Ovary (tissue), 9 donors: Measurements from ENCODE around the gene C2CD4A. TPM values are rescaled to one million over a fixed set of nuclear protein-coding genes. Genes with fewer than 3 reads are reported as not detected.

Source experiments
- DNase-seq, 5 donors: peaks; one replicate each; pipeline ENCODE4 v3.0.0-alpha.2; 2019 to 2020
- H3K27ac ChIP-seq, 2 donors: fragments of 200-600 bp; one replicate each; pipeline versions ENCODE4 v1.5.1 to v1.8.0; 2019 to 2022
- H3K27me3 ChIP-seq: fragments of 200-600 bp; one replicate; pipeline ENCODE4 v1.8.0; 2022
- H3K36me3 ChIP-seq: fragments of 200-600 bp; sonication (generic); one replicate; pipeline ENCODE4 v1.5.1; 2019
- H3K4me1 ChIP-seq: one replicate; pipeline ENCODE4 v1.8.1; 2013; ENCODE audit warnings: mild to moderate bottlenecking, moderate library complexity; ENCODE audit not compliant: insufficient read depth
- H3K4me3 ChIP-seq: fragments of 200-600 bp; sonication (generic); one replicate; pipeline ENCODE4 v1.5.1; 2017
- H3K9me3 ChIP-seq, 2 donors: fragments of 200-600 bp in 1 of 2; sonication (generic) in 1 of 2; one replicate each; pipeline versions ENCODE4 v1.5.1 to v1.8.1; 2013 to 2019; ENCODE audit warnings: mild to moderate bottlenecking in 1 of 2, moderate library complexity in 1 of 2
- CTCF ChIP-seq, 3 donors: fragments of 450-650 bp in 2 of 3; fragments of 200-600 bp in 1 of 3; IDR thresholded peaks; one replicate each; pipeline versions ENCODE4 v1.5.1 to v1.8.0; 2016 to 2022; ENCODE audit warnings: antibody characterized with exemption in 3 of 3, mild to moderate bottlenecking in 1 of 3
- EP300 ChIP-seq: sonication (generic); formaldehyde crosslinking; IDR thresholded peaks from one replicate; pipeline ENCODE4 v1.6.1; 2017; ENCODE audit warnings: antibody characterized with exemption
- POLR2A ChIP-seq: fragments of 450-650 bp; IDR thresholded peaks from one replicate; pipeline ENCODE4 v1.6.1; 2017; ENCODE audit warnings: antibody characterized with exemption, mild to moderate bottlenecking, moderate library complexity
- whole genome bisulfite sequencing, 3 donors: extraction: QIAGEN DNeasy Blood & Tissue Kit in 1 of 3; methylation state at CpG; one replicate each; pipeline versions ENCODE4 v1.1.5 to v1.1.7; 2013 to 2017; 5-methylcytosine and 5-hydroxymethylcytosine counted together
- intact Hi-C, 4 donors: fragments of 100-400 bp; cut with DNase I; formaldehyde crosslinking; loops; one replicate each; pipeline versions ENCODE4 v1.11.0 to v1.15.1; 2022 to 2023
- polyA plus RNA-seq, 2 donors: library from polyadenylated mRNA; stranded (reverse); fragments of 200-250 nt in 1 of 2; fragments of 350-450 nt in 1 of 2; fragmentation: Illumina TruSeq in 1 of 2; extraction: RNeasy Lipid Tissue Mini Kit (QIAGEN cat#74804) in 1 of 2; gene quantifications; one replicate each; pipeline ENCODE4 v1.2.3, GENCODE V29; 2013 to 2014
- total RNA-seq, 7 donors: library from RNA; depleted of rRNA in 2 of 7; stranded (reverse); fragments of >200 nt in 2 of 7; fragmentation: NEBNext Ultra II Directional in 3 of 7; extraction: Animal tissue kit (Norgen Biotek cat#: 25700) in 3 of 7; gene quantifications; one replicate each; pipeline versions ENCODE4 v1.1.0 to v1.2.4, GENCODE V29; 2016 to 2023
- donor health status: DM: no; HTN: no; CAD: no; lungs with moderate emphysema.
- donor health status: DM: no; HTN: no; CAD: no.
- donor health status: Bipolar disorder and iron deficiency.
- donor health status: DM: yes; HTN: yes; CAD: no.
- donor health status: DM: no; HTN: no; CAD: no.
- donor health status: DM: yes; HTN: yes; CAD: no.

C2CD4A gene
- total and polyA plus RNA-seq, 9 donors, result 0.02 to 0.13 (median 0.12) TPM; not detected in 5

- Histone ChIP-seq H3K36me3 (no peaks in the 10 kb centered on the region), H3K4me3 (no peak overlapping the region), H3K27me3 (no peaks in the 10 kb centered on the region), H3K27ac (no peak overlapping the region), H3K9me3 (no peaks in the 10 kb centered on the region), H3K4me1 (peaks cover 5% of the 10 kb centered on the region)
- intact Hi-C loops, result no loop called here
- 92 to 95% (median 95%) methylated on average over 5 of the region's 5 CpGs for WGBS, 3 donors
- no peak for DNase-seq
- TF ChIP-seq EP300 (no peak), POLR2A (no peak), CTCF (IDR thresholded peaks at IDR 0.05) (no peak)
Observed at GRCh38 chr15:62054979-62055378, 11.8 kb upstream of the C2CD4A start.

GRCh38 chr15:62057341-62057980 is 9.3 kb upstream of the C2CD4A start:
- DNase-seq, result no peak
- Histone ChIP-seq H3K4me1 (peaks cover 5% of the 10 kb centered on the region), H3K27me3 (no peaks in the 10 kb centered on the region), H3K4me3 (no peak overlapping the region), H3K36me3 (no peaks in the 10 kb centered on the region), H3K27ac (no peak overlapping the region), H3K9me3 (no peaks in the 10 kb centered on the region)
- no peak for TF ChIP-seq EP300
- no peak for TF ChIP-seq CTCF (IDR thresholded peaks at IDR 0.05)
- TF ChIP-seq POLR2A, result no peak
- 86 to 88% (median 87%) methylated on average over 4 of the region's 4 CpGs for WGBS, 3 donors
- intact Hi-C loops, result no loop called here

- 75 to 89% (median 81%) methylated on average over 5 of the region's 5 CpGs for WGBS, 3 donors
- no peaks in the 10 kb centered on the region for H3K27me3 ChIP-seq
- H3K4me1 ChIP-seq, result peaks cover 5% of the 10 kb centered on the region
- no peak overlapping the region for H3K27ac ChIP-seq
- intact Hi-C loops, result no loop called here
- H3K36me3 ChIP-seq, result no peaks in the 10 kb centered on the region
- H3K4me3 ChIP-seq, result no peak overlapping the region
- no peaks in the 10 kb centered on the region for H3K9me3 ChIP-seq
- TF ChIP-seq POLR2A (no peak), EP300 (no peak), CTCF (IDR thresholded peaks at IDR 0.05) (no peak)
- no peak for DNase-seq
Observed at GRCh38 chr15:62058327-62059028, 8.3 kb upstream of the C2CD4A start.

- no peak for DNase-seq
- H3K27me3 ChIP-seq, result no peaks in the 10 kb centered on the region
- H3K36me3 ChIP-seq, result no peaks in the 10 kb centered on the region
- H3K9me3 ChIP-seq, result no peaks in the 10 kb centered on the region
- WGBS, 3 donors, result 3 to 5% (median 4%) methylated on average over 13 of the region's 13 CpGs
- intact Hi-C loops, result no loop called here
- H3K4me3 ChIP-seq, result peak overlapping the region; percentile 71
- H3K27ac ChIP-seq, result peak overlapping the region; percentile 82 to 87
- peaks cover 5% of the 10 kb centered on the region for H3K4me1 ChIP-seq
- no peak for TF ChIP-seq POLR2A
- TF ChIP-seq EP300, result no peak
- TF ChIP-seq CTCF (IDR thresholded peaks at IDR 0.05), result no peak
Observed at GRCh38 chr15:62059108-62059815, 7.5 kb upstream of the C2CD4A start.
